Measurements from ENCODE around the gene MYO1D.
"Not testable (repeated sequence)": the region's sequence is repeated elsewhere in the genome, so short reads cannot be mapped to it uniquely, and the experiment has no call there.

Gene MYO1D

DNA sequence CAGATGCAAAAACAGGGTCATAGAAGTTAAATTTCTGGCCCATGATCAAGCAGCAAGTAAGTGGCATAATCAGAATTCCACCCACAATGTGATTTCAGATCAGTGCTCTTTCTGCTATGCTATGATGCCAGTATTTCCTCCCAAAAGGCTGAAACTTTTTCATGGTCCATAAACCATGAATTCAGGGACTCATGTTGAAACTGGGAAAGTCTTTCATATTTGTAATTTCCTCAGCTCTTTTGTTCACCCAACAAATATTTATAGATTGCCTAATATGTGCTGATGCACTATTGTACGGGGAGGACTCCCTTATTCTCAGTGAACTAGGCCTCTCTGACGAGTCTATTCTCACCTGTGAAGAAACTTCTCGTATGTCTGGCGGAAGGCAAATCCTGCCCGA, 156.3 kb downstream of the MYO1D start:
- DNase-seq: no peak

DNA sequence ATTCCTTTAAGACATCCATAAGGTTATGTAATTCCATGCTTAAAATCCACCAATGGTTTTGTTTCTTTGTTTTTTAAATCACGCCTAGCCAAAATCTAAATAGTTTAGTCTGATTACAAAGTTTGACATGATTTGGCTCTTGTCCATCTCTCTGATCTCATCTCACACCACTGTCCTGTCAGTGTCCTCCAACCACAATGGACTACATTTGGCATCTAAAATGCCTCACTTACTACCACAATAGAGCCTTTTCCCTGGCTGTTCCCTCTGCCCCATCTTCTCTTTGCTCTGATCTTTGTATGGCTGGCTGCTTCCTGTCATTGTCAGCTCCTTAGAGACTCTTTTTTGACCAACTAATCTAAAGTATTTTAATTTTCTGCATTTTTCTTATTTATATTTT, 157.2 kb downstream of the MYO1D start:
- DNase-seq: no peak

DNA sequence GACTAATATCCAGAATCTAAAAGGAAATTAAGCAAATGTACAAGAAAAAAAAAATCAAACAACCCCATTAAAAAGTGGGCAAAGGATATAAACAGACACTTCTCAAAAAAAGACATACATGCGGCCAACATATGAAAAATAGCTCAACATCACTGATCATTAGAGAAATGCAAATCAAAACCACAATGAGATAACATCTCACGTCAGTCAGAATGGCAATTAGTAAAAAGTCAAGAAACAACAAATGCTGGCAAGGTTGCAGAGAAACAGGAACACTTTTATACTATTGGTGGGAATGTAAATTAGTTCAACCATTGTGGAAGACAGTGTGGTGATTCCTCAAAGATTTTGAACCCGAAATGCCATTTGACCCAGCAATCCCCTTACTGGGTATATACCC, 162.0 kb downstream of the MYO1D start:
- DNase-seq: not testable (repeated sequence)

DNA sequence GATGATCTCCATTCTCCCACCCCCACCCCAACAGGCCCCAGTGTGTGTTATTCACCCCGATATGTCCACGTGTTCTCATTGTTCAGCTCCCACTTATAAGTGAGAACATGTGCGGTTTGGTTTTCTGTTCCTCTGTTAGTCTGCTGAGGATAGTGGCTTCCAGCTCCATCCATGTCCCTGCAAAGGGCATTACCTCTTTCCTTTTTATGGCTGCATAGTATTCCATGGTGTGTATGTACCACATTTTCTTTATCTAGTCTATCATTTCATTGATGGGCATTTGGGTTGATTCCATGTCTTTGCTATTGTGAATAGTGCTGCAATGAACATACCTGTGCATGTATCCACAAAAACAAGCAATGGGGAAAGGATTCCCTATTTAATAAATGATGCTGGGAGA, 162.7 kb downstream of the MYO1D start:
- DNase-seq: not testable (repeated sequence)

DNA sequence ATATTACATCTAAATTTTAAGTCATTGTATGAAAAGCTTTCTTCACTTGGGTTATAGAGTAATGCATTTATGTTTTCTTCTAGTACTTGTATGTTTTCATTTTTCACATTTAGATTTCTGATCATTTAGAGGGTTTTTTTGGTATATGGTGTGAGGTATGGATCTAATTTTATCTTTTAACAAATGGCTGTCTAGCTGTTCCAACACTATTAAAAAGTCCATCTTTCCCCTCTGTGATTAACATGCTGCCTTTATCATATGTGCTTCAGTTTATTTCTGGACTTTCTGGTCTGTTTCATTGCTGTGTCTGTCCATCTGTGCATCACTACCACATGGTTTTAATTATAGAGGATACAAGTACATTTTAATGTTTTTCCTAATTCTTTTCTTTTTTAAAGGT, 163.8 kb downstream of the MYO1D start:
- no peak for DNase-seq

DNA sequence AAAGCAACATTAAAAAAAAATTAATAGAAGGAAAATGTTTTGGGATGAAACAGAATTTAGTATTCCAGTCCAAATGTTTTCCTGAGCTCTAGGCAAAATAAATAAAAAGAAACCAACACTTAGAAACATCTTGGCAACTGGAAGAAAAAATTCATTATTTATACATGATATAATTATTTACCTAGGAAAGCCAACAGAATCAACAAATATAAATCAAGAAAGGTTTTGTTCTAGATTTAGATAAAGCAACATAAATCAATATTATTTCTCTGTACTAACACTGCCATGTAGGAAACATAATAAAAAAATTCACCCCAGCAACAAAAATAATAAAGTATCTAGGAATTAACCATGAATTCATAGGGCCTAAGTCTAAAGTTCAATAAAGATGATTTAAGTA, 167.4 kb downstream of the MYO1D start:
- DNase-seq: no peak

DNA sequence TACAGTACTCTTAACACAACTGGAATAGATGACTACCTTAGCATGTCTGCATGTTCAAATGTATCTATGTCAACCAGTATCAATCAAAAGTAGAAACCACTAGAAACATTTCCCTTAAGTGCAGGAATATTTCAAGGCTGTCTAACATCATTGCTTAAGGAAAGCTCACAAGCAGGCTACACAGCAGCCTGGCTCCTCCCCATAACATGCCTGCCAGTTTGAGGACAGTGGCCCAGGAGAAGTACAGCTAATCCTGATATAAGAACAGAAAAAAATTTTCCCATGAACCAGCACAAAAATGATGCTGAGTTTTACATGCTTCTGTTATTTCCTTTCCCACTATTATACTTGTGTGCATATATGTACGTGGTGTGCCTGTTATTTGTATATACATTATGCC, 175.1 kb downstream of the MYO1D start:
- DNase-seq: no peak

DNA sequence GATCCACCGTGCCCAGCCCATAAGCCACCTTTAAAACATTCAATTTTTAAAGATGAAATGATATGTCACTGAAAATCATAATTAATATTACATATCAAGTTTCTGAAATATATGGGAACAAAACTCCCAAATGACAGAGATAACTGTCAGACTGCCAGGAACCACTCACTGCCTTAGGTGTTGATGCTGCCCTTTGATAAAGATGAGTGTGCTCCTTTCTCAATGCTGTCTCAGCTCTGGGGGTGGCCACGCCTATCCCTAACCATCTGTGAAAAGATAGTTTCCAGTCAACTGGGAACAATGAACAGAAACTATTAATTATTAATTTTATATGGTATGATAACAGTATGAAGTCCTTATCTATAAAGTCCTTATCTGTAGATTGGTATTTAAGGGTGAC, 177.7 kb downstream of the MYO1D start:
- DNase-seq: no peak

DNA sequence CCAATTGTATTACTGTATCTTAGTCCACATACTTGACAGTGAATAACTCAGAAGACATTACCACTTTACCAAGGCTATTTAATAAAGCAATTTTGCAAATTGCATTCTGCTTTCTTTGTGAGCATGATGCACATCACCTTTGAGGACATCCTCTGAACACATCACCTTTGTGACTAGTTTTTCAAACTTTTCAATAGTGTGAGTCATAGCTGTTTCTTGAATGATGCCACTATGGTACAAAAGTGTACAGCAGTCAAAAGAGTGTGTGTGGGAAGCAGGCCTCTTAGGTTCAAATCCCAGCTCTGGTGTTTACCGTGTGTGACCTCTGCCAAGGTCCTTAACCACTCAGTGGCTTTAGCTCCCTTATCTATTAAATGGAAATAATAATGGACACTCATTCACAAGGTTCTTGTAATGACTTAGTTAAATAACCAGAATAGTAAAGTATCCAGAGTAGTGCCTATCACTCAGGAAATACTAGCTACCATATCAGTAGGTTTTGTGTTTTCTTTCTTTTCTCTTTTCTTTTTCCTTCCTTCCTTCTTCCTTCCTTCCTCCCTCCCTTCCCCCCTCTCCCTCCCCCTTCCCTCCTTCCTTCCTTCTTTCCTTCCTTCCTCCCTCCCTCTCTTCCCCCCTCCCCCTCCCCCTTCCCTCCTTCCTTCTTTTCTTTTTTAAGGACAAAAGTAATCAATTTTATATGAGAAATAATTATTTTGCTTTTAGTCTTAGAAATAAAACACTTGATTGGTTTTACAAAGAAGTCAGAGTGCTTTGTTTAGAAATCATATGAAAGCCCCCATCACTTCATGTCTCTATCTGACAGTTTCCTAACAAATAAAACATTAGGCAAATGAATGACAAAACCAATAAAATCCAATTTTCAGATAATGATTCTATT, 178.9 kb downstream of the MYO1D start:
- DNase-seq: no peak

DNA sequence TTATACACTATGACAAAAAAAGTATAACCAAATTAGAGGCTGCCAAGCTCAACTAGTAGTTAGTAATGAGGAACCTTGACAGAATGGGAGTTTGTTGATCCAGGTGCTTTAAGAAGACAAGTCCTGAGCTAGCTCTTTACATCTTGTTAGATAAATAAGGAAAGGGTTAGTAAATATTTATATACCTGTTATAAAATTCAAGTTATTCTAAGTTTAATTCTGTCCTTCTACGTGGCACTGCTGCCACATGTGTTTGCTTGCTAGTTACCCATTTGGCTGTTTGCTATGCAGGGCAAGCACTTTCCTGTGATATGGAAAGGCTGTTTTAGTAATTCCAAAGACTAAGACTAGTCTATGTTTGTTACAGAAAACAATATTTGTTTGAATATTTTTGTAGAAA, 180.5 kb downstream of the MYO1D start:
- DNase-seq: no peak

DNA sequence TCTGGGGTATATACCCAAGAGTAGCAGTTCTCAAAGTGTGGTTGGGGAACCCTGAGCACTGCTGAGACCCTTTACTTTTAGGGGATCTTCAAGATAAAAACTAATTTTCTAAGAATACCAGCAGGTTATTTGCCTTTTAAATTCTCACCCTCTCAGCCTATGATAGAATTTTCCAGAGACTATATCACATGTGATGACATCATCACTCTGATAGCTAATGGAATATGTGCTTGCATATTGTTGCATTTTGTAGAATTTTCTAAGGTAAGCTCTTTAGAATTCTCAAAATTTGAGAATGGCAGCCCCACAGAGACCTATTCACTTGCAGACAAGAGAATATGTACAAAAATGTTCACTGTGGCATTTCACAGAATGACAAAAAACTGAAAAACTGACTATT, 181.1 kb downstream of the MYO1D start:
- no peak for DNase-seq

DNA sequence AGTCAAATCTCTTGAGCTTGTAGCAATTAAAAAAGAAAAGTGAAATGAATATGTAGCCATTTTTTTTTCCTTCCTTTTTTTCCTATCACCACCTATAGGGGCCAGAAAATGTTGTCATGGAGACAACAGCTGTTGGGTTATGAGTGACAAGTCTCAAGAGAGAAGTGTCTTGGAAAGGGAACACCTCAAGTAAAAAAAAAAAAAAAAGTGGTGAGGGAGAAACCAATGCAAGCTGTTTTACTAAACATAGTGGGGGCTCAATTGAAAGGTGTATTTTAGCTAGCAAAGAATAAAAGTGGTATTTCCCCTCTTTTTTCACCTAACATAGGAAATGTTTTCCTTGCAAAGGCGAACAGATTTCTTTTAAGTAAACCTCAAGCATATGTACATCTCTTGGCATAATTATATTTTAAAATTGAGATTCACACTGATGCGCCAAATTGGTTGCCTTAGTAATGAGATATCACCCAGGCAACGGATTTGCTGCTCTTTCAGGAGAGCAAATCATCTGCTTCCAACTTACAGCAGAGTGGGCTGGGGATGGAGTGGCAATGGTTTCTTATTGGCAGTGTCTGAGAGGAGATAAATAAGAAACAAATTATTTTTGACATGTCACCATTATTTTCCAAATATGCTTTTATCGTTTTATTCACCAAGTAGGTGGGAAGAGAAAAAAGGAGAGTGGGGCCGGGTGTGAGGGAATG, 183.6 kb downstream of the MYO1D start:
- DNase-seq: no peak

DNA sequence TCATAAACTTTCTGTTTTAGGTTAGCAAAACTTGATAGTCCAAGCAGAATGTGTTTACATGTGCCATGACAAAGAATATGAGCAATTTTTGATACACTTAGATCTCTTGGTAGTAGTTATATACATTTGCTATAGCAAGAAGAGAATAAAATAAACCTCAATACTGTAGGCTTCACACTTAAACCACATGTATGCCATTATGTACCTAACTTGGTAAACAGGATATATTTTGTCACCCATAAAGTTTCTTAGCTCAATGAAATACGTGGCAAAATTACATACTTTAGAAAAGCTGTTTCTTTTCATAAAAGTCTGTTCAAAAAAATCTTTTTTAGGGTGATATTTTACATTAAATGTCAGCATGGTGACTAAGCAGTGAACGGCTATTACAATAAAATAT, 184.7 kb downstream of the MYO1D start:
- no peak for DNase-seq

DNA sequence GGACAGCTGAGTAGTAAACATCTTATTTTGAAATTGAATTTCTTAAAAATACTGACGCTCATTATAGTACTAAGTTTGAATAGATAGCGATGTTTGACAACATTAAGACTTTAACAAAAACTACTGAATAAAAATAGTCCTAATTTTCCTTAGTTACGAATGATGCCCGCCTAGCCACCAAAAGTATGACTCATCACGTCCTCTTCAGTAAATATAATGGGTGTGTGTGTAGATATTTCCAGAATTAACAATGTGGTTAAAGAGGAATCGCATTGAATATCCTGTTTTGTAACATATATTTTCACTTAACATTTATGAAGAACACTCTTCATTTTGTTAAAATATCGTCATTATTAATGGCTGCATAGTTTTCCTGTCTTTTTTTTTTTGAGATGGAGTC, 187.6 kb downstream of the MYO1D start:
- DNase-seq: no peak

DNA sequence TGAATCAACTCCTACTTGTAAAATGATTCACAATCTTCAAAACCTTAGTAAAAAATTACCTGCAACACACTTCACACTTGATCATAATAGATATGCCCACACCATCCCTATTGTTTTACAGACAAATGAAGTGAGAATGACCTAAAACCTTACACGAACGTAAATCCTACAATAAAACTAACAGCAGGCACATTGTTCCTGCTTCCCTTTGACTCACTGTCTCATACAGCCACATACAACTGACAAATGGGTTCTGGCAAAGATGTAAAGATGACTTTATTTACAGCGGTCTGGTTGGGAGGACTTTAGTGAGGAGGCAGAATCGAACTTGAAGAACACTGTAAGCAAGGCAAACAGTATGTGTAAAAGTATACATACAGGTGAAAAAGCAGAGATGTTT, 188.7 kb downstream of the MYO1D start:
- DNase-seq: no peak

DNA sequence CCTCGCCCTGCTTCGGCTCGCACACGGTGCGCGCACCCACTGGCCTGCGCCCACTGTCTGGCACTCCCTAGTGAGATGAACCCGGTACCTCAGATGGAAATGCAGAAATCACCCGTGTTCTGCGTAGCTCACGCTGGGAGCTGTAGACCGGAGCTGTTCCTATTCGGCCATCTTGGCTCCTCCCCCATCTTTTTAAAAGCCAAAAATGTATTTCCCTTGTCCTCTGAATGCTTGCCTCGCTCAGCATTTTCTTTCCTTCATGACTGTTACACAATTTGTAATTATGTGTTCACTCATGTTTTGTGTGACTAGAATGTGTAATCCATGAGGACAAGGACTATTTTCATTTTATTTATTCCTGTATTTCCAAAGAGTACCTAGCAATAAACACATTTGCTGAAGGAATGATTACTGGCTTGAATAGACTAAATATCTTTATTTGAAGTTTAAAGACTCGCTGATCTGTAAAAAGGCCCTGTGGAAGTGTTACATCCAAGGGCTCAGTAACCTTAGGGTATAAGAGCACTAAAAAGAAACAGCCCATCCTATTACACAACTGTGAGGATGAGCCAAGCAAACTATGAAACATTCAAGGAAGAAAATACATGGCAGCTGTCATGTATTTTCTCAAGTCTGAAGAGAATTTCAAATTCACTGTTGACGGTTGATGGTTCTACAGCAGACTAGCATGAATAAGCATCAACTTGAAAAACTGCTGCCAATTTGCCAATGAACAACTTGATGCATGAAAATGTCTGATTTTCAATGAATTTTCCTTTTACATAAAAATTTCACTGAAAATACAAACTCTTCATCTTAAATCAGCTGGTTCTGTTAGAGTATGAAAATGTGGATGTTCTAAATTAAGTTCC, 192.6 kb downstream of the MYO1D start:
- no peak for DNase-seq

DNA sequence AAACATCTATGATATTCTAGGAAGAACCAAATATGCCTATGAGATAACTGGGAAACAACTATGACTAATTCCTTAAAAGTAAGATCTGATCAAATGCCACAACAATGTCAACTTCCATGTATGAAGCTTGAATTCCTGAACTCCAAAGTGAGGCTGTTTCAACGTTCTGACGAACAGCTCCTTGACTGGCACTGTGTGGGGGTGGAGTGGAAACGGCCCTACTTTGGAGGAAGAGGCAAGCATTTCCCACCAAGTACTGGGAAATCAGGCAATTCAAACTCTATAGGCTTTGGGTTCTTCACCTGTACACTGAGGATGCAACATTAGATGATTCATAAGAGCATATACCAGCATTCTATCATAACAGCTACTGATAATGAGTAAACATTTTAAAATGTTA, 203.0 kb downstream of the MYO1D start:
- DNase-seq: no peak

DNA sequence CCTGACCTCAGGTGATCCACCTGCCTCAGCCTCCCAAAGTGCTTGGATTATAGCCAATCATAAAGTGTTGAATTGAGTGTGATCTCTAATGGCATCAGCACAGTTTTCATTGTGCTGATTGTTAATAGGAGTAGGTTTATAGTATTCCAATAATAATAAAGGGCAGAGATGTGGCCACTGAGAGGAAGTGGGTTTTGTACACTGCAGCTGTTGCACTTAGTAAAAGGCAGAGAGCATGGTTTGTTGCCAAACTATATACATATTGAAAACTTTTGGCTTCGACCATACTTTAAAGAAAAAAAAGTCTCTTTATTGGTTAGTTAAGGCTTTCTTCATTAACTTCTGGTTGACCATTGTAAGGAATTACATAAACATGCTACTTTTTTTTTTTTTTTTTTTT, 204.2 kb downstream of the MYO1D start:
- DNase-seq: no peak

DNA sequence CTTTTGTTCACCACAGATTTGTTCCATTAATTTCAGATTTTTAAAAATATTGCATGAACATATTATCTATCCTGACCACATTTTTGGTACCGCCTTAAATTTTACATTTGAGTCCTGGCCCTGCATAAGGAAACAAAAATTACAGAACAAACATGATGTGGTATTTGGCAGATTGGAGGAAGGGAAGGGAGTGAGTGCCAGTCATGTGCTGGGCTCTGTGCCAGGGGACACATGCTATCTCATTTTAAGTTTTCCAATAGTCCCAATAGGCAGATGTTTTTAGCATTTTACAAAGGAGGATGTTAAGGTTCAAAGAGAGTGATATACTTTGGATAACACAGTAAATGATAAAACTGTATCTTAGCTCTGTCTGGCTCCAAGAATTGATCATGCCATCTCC, 205.0 kb downstream of the MYO1D start:
- DNase-seq: no peak

DNA sequence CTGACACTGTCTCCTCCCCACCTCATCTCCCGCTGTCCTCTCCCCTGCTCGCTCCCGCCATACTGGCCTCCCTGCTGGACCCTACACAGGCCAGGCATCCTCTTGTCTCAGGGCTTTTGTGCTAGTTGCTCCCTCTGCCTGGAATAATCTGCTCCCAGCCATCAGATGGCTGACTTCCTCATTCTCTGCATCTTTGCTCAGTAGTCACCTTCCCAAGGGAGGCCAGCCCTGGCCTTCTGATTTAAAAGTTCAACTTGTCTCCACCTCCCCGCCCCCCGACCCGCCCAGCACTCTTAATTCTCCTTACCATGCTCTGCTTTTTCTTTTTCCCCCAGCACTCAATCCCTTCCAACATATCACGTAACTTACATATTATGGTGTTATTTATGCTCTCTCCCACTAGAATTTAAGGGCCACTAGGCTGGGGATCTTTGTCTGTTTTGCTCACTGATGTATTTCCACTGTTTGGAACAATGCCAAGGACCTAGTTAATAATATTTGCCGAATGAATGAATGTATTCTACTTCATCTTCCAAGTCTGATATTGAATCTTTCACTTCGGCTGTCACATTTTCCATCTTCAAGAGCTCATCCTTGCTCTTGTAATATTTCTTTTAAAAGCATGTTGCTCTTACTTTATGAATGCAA, 211.9 kb downstream of the MYO1D start:
- no peak for DNase-seq

DNA sequence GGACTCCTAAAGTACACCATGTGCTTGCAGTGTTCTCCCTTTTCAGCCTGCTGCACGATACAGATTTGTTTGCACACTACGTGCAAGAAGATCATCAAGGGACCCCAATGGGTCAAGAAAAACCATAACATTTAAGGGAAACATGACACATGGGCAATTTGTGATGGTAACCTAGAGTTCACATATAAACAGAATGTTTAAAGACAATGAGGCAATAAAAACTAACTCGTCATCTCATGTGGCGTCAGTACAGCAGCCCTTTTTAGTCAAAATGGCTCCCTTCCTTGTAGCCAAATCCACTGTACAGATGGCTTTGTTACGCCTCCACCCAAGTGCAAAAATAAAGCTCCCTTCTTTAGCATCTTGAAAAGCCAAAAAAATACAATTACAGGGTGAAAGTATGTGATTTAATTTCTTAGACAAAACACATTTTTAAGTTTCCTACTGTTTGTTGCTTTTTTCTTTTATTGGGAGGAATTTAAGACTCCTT, 216.4 kb downstream of the MYO1D start:
- DNase-seq: no peak

DNA sequence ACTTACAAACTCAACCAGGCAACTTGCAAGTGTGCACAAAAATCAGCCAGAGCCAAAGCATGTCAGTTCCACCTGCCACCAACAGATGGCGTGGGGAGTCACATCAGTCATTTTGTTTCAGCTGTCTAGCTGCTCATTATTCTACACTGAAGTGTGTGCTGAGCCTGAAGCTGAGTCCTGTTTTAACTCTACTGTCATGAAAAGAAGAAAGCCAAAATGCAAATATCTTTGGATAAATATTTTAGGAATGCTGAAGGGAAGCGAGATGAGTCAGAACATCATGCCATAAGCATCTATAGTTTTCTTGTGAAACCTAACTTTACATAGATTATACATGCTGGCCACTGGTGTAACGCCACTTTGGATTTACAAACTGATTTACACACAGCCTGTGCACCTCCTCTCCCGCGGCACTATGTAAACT, 217.5 kb downstream of the MYO1D start:
- DNase-seq: no peak

Measured in T1000 (cell line).